Right lobe of liver (tissue), 4 donors: ENCODE measurements around the gene GPR161.

Experiments
- CTCF ChIP-seq, 4 donors: fragments of 200-600 bp in 3 of 4; fragments of 450-650 bp in 1 of 4; IDR thresholded peaks; one replicate each; pipeline versions ENCODE4 v1.5.1 to v1.8.0; 2016 to 2022; ENCODE audit warnings: antibody characterized with exemption in 4 of 4, mild to moderate bottlenecking in 2 of 4
- POLR2A ChIP-seq: fragments of 450-650 bp; IDR thresholded peaks from one replicate; pipeline ENCODE4 v1.6.1; 2017; ENCODE audit warnings: antibody characterized with exemption, mild to moderate bottlenecking
- donor health status: DM: no; HTN: no; CAD: no.
- donor health status: DM: no; HTN: no; CAD: no.
- donor health status: DM: no; HTN: yes; CAD: no.

- TF ChIP-seq CTCF (IDR thresholded peaks at IDR 0.05) (no peak), POLR2A (no peak)
Measured at GRCh38 chr1:168179438-168180147, 42.9 kb upstream of the GPR161 start.
